CD4-positive, alpha-beta T cell treated with Interleukin-2 at 100 ng/mL for 4 hours (primary cell): Measurements from ENCODE around the gene SCN1B.
"Not testable (repeated sequence)": the region's sequence is repeated elsewhere in the genome, so short reads cannot be mapped to it uniquely, and the experiment has no call there.

Experiments used
- DNase-seq: peaks from one replicate; pipeline ENCODE4 v3.0.0-alpha.2; 2020; ENCODE audit warnings: low spot score

The SCN1B gene

DNA sequence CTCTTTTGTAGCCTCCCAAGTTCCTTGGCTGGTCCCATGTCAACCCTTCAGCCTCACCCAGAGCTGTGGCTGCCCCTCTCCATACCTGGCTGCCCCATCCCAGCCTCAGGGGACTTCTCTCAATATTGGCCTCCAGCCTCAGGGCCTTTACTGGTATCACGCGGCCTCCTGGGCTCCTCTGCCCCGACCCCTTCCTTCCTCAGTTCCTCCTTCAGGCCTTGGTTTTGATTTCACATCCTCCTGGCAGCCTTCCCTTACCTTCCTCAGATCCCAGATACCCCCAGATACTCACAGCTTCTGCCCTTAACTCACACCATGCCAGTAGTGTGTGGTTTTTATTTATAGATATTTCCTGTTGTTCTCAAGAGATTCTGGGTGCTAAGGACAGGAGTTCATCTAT lies 12.8 kb upstream of the SCN1B start:
- DNase-seq, result no peak

DNA sequence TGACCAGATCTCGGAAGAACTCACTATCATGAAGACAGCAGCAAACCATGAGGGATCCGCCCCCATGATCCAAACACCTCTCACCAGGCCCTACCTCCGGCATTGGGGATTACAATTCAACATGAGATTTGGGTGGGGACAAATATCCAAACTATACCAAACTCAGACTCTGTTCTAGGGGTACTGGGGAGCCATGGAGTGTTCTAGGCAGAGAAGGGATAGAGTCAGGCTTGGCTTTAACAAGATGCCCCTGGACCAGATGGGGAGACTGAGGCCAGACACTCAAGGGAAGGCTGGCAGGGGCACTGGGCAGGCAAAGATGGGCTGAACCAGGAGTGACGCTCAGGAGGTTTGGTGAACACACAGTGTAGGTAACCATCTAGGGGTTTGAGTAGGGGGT lies 11.9 kb upstream of the SCN1B start:
- DNase-seq, result no peak

DNA sequence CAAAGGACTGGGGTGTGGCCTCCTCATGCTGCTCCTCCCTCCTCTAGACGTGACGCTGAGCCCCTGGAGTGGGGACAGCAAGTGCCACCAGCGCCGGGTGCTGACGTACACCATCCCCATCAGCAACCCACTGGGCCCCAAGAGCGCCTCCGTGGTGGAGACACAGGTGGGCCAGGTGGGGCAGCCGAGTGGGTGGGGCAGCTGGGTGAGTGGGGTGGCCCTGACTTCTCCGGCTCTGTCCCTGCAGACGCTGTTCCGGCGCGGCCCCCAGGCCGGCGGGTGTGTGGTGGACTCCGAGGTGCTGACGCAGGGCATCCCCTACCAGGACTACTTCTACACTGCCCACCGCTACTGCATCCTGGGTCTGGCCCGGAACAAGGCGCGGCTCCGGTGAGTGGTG lies 11.1 kb upstream of the SCN1B start:
- DNase-seq, result no peak

DNA sequence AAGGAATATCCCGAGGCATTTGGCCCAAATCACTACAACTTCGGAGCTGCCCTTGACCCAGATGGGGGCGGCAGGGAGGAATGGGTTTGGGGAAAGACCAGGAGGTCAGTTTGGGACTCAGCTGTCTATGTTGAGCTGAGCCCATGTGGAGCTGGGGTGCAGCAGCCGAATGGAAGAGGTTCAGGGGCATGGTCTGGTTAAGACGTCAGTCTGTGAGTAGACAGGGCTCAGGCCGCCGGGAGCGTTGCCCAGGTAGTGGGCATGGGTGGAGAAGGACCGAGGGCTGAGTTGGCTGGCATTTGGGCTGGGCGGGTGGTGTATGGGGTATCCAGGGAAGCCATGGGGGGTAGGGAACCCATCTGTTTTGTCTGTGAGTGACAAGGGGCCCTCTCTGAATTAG lies 9.3 kb upstream of the SCN1B start:
- no peak for DNase-seq

DNA sequence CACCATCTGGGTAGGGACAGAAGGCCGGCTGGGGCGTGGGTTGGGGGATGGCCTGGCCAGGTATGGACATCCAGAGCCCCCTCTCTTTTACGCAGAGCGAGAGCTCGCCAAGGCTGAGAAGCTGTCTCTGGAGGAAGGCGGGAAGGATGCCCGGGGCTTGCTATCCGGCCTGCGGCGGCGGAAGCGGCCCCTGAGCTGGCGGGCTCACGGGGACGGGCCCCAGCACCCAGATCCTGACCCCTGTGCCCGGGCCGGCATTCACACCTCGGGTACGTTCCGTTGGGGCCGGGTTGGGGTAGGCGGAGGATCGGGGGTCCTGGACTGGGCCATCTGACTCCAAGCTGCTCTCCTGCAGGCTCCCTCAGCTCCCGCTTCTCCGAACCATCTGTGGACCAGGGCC lies 8.7 kb upstream of the SCN1B start:
- DNase-seq, result no peak

DNA sequence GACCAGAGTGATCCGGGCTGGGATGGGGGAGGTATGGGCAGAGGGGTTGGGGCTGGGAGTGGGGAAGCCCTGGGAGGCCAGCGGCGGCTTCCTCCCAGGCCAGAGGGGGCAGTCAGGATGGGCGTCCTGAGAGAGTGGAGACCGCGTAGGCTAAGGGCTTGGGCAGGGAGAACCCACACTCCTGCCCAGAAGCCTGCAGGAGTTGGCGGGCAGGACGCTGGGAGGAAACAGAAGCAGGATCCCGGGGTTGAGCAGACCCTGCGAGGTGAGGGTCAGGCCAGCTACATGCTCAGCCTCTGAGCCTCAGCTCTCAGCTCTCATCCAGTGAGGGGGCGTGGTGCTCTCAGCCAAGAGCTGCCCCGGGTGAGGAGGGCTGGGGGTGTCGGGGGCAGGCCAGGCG lies 7.8 kb upstream of the SCN1B start:
- no peak for DNase-seq

DNA sequence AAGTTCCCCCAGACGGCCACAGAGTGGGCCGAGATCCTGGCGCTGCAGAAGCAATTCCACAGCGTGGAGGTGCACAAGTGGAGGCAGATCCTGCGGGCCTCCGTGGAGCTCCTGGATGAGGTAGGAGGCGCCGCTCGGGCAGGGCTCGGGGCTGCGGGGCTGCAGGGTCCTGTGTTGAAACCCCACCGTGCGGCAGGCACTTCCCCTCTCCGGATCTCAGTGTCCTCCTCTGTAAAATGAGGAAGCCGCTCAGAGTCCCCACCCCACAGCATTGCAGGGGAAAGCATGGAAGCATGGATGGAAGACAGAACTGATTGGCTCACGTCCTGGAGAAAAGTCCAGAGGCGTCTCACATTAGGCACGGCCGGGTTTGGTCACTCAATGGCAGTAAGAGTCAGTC lies 6.8 kb upstream of the SCN1B start:
- DNase-seq, result no peak

DNA sequence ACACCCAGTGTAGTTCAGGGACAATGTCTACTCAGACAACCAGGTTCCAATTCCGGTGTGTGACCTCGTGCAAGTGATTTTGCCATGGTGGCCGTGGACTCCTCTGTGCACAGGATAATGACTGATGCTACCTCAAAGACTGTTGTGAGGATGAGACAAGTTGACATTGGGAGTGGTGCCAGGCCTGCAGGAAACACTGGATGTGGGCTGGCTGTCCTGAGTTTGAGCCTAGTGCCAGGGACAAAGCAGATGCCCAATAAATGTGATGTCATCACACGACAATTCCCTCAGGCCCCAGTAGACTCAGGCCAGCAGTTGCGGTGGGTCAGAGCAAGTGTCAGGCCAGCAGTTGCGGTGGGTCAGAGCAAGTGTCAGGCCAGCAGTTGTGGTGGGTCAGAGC lies 6.2 kb upstream of the SCN1B start:
- DNase-seq, result no peak

DNA sequence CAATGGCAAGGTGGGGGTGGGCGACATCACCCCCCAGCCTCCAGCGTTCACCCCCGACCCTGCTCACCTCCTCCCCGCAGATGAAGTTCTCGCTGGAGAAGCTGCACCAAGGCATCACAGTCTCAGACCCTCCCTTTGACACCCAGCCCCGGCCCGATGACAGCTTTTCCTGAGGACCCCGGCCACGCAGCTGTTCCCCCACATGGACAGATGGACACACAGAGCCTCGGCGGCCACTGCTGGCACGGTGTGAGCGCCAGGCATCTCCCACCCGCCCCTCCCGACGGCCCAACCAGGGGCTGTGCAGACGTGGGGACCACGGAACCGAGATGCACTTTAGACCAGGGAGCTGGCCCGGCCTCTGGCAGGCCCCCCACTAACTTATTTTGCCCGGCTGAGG lies 4.3 kb upstream of the SCN1B start:
- no peak for DNase-seq

DNA sequence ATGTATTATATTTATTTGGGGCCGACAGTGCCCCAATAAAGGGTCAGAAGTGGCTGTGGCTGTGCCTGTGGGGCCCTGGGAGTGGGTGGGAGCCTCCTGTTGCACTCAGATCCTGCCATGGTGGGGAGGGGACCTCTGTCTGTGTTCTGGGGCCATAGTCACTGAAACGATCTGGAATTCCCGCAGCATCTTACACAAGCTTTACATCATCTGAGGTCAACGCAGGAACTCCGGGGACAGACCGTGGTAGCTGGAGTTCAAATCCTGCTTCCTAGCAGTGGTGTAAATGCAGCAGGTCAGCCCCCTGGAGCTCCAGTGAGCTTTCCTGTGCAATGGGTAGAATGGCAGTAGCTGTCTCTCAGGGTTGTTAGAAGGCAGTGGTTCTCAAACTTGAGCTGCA lies 3.9 kb upstream of the SCN1B start:
- DNase-seq, result no peak

DNA sequence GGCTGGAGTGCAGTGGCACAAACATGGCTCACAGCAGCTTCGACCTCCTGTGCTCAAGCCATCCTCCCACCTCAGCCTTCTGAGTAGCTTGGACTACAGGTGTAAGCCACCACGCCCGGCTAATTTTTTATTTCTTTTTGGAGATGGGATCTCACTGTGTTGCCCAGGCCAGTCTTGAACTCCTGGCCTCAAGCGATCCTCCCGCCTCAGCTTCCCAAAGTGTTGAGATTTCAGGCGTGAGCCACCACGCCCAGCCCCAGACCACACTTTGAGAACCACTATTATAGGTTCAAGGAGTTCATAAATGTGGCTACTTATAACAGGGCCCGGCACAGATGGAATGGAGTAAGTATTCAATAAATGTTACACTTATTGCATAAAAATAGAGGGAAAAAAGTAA lies 3.3 kb upstream of the SCN1B start:
- DNase-seq, result no peak

DNA sequence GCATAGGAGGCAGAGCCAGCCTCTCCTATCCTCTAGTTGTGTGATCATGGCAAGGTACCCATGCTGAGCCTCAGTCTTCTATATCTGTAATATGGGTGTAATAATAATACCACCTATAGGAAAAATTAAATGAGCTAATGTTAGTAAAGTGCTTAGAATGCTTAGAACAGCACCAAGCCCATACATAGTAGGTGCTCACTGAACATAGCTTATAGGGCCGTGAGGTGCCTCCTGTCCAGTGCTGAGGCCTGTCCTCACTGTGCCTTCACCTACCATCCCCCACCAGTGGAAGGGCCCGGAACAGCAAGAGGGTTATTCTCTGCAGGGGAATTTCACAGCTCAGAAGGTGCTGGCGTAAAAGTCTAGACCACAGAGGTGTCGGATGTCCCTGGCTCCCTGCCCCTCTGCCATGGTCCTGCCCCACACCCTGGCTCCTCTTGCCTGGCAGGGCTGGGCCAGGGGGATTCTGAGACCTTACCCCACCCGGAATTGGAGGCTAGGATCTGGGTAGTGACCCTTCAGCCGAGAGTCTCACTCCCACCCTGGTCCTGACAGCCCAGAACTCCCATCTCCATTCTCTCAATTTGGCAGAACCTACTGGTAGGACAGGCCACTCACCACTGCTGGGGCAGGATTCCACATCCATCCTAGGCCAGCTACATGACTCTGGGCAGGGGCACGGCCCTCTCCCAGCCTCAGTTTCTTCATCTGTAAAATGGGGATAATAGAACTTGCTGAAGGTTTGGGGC lies 2.2 kb upstream of the SCN1B start:
- DNase-seq, result no peak

DNA sequence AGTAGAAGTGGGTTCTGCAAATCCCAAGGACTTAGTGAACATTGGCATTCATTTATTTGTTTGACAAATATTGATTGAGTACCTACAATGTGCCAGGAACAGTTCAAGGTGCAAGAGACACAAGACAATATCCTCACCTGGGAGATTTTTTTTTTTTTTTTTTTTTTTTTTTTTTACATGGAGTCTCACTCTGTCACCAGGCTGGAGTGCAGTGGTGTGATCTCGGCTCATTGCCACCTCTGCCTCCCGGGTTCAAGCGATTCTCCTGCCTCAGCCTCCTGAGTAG lies 1.7 kb upstream of the SCN1B start:
- not testable (repeated sequence) for DNase-seq

DNA sequence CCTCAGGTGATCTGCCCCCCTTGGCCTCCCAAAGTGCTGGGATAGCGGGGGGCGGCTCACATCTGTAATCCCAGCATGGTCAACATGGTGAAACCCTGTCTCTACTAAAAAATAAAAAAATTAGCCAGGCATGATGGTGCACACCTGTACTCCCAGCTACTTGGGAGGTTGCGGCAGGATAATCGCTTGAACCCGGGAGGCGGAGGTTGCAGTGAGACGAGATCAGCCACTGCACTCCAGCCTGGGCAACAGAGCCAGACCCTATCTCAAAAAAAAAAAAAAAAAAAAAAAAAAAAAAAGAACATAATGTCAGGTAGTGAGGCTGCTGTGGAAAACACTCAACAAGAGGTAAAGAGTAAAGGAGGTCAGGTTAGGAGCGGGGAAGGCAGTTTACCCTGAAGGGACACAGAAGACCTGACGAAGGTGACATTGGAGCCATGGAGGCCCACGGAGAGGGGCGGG lies 964 bp upstream of the SCN1B start:
- DNase-seq, result not testable (repeated sequence)

DNA sequence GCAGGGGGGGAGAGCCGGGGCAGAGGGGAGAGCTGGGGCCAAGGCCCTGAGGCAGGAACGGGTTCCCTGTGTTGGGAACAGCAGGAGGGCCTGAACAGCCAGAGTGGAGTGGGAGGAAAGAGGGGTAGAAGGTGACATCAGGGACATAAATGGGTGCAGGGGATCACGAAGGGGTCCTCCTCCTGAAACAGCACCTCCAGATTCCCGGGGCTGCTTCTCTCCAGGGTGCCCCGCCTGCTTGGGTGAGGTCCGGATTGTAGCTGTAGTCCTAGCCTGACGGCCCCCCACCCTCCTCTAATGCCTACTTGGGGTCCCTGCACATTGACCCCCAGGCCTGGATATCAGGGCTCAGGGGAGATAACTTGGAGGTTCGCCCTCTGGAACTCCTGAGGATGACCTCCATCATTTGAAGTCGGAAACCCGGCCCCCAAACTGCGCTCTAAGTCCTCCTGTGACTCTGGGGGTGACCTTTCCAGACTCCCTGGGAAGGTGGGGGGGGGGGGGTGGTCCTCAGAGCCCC lies 473 bp upstream of the SCN1B start:
- no peak for DNase-seq

DNA sequence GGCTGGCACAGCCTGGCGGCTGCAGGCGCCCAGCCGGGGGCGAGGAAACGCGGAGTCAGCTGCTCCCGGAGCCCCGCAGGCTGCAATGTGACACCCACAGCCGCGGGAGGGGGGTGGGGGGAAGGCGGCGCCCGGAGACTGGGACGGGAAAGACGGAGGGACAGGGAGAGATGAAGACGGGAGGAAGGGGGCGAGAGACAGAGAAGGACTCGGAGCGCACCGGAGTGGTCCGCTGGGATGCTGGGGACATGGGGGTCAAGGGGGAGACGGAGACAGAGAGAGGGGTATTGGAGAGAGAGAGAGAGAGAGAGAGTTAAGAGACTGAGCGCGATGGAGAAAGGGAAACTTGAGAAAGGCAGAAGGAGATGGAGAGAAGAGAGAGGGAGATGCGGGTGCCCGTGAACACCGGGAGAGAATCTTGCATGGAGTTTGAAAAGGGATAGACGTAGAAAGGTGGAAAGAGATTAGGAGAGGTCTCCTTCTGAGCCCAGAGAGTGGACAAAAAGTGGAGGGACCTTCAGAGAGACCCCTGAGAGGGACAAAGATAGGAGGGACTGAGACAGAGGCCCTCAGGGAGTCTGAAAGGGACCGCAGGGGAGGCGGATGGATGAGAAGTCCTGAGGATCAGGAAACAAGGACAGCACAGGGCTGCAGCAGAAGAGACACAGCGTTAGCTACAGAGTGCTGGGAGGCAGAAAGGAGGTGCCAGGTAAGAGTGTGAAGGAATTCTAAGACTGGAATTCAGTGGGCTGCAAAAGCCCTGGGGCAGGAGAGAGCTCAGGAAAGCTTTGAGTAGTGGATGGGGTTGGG lies 1.0 kb downstream of the SCN1B start:
- DNase-seq, result no peak

DNA sequence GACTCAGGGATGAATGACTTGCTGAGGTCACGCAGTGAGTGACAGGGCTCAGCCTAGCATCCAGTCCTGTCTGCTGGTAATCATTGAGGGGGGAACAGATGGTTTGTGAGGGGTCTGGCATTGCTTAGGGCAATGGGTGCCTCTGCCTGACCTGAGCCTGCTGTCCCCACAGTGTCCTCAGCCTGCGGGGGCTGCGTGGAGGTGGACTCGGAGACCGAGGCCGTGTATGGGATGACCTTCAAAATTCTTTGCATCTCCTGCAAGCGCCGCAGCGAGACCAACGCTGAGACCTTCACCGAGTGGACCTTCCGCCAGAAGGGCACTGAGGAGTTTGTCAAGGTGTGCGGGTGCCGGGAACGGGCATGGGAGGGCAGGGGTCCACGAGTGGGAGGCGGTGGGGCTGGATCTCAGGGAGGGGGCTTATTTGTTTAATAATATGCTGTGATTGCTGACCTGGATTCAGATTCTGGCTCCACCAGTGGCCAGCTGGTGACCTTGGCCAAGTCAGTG lies 2.1 kb downstream of the SCN1B start:
- no peak for DNase-seq

DNA sequence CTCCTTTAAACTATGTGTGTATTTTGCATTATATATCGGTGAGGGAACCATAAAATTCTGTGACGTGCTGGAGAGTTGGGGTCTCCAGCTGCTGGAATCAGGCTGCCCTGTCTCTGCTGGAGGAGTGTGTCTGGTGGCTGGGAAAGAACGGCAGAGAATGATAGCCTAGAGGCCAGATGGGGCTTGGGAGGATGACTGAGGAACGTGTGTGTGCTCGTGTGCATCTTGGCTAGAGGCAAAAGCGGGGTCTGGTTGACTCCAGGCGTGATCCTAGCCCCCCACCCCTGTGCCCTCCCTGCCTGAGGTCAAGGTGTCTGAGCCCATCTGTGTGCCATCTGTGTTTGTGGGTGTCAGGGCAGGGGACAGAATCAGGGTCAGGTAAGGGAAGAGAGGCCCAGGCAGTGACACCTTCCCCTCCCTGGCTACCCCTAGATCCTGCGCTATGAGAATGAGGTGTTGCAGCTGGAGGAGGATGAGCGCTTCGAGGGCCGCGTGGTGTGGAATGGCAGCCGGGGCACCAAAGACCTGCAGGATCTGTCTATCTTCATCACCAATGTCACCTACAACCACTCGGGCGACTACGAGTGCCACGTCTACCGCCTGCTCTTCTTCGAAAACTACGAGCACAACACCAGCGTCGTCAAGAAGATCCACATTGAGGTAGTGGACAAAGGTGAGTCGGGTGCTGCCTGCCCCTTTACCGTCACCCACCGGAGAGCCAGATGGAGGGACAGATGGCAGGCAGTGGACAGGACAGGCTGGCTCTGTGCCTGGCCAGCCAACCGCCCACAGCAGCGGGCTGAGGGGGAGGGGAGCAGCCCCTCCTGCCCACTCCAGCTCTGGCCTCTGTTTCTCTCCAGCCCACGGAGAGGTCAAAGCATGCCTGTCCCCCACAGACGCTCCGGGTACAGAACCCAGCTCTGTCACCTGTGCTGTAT lies 3.1 kb downstream of the SCN1B start:
- DNase-seq, result no peak

DNA sequence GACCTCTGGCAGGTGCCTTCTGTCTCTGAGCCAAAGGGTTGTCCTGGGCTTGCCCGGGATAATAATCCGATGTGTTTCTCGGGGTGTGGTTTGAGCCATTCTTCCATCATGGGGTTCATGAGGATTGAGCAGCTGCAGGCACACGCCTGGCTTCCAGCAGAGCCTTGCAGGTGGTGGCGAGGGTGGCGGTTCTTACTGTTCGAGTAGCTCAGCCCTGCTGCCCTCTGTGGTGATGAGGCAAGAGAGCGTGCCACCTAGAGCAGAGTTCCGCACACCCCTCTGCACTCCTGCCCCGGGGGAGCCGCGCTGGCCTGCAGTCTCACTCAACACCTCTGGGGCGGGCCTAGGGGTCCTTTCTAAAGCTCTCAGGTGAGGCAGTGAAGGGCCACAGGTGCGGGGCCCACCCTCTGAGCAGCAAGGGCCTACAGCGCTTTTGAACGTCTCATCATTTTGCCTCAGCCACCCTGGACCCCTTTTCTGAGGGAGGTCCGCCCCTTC lies 3.8 kb downstream of the SCN1B start:
- DNase-seq, result no peak

DNA sequence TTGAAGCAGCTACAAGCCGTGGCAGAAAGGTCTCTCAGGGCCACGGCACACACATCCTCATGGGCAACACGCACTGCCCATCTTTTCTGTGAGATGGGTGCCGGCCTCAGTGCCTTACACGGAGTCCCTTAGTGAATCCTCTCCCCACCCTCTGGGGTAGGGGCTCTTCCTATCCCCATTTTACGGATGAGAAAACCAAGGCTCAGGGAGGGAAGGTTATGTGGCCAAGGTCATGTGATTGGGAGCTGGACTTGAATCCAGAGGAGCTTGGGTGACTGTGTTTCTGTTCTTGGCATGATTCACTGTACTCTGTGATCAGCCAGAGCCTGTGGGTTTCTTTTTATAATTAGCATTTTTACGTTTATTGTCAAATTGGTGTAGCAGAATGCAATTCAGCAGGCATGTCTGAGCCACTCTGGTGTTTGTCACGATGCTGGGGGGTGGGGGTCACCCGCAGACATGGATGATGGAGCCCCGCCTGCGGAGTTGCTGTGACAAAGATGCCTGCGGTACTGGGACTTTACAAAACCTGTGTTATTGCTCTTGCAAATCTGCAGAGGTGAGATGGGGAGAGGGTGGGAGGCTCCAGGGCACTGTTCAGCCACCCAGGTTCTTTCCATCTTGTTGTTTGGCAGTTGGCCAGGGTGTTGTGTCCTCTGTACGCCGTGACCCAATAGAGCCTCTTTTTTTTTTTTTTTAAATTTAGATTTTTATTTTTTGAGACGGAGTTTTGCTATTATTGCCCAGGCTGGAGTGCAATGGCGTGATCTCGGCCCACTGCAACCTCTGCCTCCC lies 4.5 kb downstream of the SCN1B start:
- DNase-seq, result no peak
